OCI-LY3 (cell line): ENCODE data around the gene ATP2C2.
"Not testable (repeated sequence)": the region's sequence is repeated elsewhere in the genome, so short reads cannot be mapped to it uniquely, and the experiment has no call there.

Source experiments
- H2AFZ ChIP-seq: fragments of 200-600, 300-600 bp; shearing (Covaris generic); 2 replicates; pipeline ENCODE4 v1.6.0; 2014; ENCODE audit warnings: antibody characterized with exemption, low read depth, low read length
- H3K27ac ChIP-seq: fragments of 200-600, 300-600 bp; sonication (generic); 2 replicates; pipeline ENCODE4 v1.5.1; 2014; ENCODE audit warnings: mild to moderate bottlenecking, low read length, moderate library complexity, mixed read lengths
- H3K27me3 ChIP-seq: fragments of 200-600, 300-600 bp; sonication (generic); 2 replicates; pipeline ENCODE4 v1.6.1; 2014; ENCODE audit warnings: low read depth, low read length, mixed read lengths
- H3K36me3 ChIP-seq: fragments of 200-600, 300-600 bp; sonication (generic); replicated peaks from 2 replicates; pipeline ENCODE3; 2014; ENCODE audit warnings: low read depth, low read length, mixed read lengths
- H3K4me1 ChIP-seq: fragments of 300-600, 200-600 bp; sonication (generic); 2 replicates; pipeline ENCODE4 v1.6.1; 2014; ENCODE audit warnings: low read length, mixed read lengths
- H3K4me2 ChIP-seq: fragments of 200-600, 300-600 bp; sonication (generic); 2 replicates; pipeline ENCODE4 v1.6.1; 2014; ENCODE audit warnings: low read length, mixed read lengths
- H3K4me3 ChIP-seq: fragments of 300-600, 200-600 bp; sonication (generic); 2 replicates; pipeline ENCODE4 v1.5.1; 2014; ENCODE audit warnings: antibody characterized with exemption, mild to moderate bottlenecking, low read length, moderate library complexity
- H3K79me2 ChIP-seq: fragments of 300-600, 200-600 bp; shearing (Covaris generic); 2 replicates; pipeline ENCODE4 v1.6.1; 2014; ENCODE audit warnings: mild to moderate bottlenecking, low read length, mixed read lengths
- H3K9ac ChIP-seq: fragments of 300-600, 200-600 bp; shearing (Covaris generic); 2 replicates; pipeline ENCODE4 v1.6.0; 2014; ENCODE audit warnings: mild to moderate bottlenecking, low read length, moderate library complexity
- H3K9me3 ChIP-seq: fragments of 200-600, 300-600 bp; shearing (Covaris generic); 2 replicates; pipeline ENCODE4 v1.6.1; 2014; ENCODE audit warnings: low read length, mixed read lengths; ENCODE audit not compliant: insufficient read depth
- H4K20me1 ChIP-seq: fragments of 200-600, 300-600 bp; sonication (generic); 2 replicates; pipeline ENCODE4 v1.6.1; 2016; ENCODE audit warnings: low read length, mixed read lengths; ENCODE audit not compliant: insufficient read depth
- EZH2phosphoT487 ChIP-seq: fragments of 200-600 bp; shearing (Covaris generic); IDR thresholded peaks from 2 replicates; pipeline ENCODE4 v1.6.1; 2018; ENCODE audit warnings: antibody characterized with exemption, mixed run types, low read depth
- TF ChIP-seq, protein P1 (sequence below): fragments of 200-600, 300-600 bp; sonication (generic); IDR thresholded peaks from 2 replicates; pipeline ENCODE4 v1.5.1; 2014; ENCODE audit warnings: antibody characterized with exemption, low read length, low read depth

ATP2C2 gene

DNA sequence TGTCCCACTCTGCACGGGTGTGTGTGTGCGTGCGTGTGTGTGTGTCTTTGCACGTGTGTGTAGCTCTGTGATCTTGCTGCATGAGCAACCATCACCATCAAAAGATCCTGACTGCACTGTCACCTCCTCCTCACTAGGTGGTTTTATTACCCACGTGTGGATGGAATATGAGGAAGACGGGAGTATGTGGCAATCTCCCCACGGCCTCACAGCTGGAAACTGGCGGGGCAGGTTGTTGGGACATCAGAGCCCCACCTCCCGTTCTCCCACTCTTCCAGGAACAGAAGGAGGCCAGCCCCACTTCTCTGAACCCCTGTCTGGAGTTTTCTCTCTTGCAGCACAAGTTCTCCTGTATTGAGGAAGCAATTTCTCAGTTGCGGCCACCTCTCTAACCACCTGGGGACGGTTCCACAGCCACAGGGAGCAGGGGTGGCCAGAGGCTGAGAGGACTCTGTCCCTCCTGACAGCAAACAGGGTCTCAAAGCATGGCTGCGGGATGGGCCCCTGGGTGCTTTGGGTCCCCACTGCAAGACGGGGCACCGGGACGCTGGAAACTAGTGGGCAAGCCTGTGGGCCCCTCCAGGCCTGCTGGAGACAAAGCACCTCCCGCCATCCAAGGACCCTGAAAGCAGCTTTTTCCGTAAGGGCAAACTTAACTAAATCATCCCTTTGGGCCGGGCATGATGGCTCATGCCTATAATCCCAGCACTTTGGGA, 27.9 kb upstream of the ATP2C2 start:
- Histone ChIP-seq H3K36me3 (no peaks in the 10 kb centered on the region), H4K20me1 (no peaks in the 10 kb centered on the region), H3K4me2 (no peak overlapping the region), H3K9ac (no peak overlapping the region), H3K4me3 (no peak overlapping the region), H3K79me2 (no peaks in the 10 kb centered on the region), H3K4me1 (no peaks in the 10 kb centered on the region), H2AFZ (no peak overlapping the region), H3K27ac (no peak overlapping the region), H3K9me3 (no peaks in the 10 kb centered on the region), H3K27me3 (peaks cover 17% of the 10 kb centered on the region)
- no peak for TF ChIP-seq EZH2phosphoT487
- TF ChIP-seq, protein P1, sequence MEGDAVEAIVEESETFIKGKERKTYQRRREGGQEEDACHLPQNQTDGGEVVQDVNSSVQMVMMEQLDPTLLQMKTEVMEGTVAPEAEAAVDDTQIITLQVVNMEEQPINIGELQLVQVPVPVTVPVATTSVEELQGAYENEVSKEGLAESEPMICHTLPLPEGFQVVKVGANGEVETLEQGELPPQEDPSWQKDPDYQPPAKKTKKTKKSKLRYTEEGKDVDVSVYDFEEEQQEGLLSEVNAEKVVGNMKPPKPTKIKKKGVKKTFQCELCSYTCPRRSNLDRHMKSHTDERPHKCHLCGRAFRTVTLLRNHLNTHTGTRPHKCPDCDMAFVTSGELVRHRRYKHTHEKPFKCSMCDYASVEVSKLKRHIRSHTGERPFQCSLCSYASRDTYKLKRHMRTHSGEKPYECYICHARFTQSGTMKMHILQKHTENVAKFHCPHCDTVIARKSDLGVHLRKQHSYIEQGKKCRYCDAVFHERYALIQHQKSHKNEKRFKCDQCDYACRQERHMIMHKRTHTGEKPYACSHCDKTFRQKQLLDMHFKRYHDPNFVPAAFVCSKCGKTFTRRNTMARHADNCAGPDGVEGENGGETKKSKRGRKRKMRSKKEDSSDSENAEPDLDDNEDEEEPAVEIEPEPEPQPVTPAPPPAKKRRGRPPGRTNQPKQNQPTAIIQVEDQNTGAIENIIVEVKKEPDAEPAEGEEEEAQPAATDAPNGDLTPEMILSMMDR: no peak

- peaks cover 18% of the 10 kb centered on the region for H3K27me3 ChIP-seq
- no peak for TF ChIP-seq EZH2phosphoT487
- TF ChIP-seq, protein P1: no peak
- H2AFZ ChIP-seq: no peak overlapping the region
- no peaks in the 10 kb centered on the region for H3K9me3 ChIP-seq
- H3K27ac ChIP-seq: no peak overlapping the region
- no peaks in the 10 kb centered on the region for H3K4me1 ChIP-seq
- H3K9ac ChIP-seq: no peak overlapping the region
- H3K4me2 ChIP-seq: no peak overlapping the region
- H4K20me1 ChIP-seq: no peaks in the 10 kb centered on the region
- H3K79me2 ChIP-seq: no peaks in the 10 kb centered on the region
- H3K4me3 ChIP-seq: no peak overlapping the region
- no peaks in the 10 kb centered on the region for H3K36me3 ChIP-seq
Measured at GRCh38 chr16:84341528-84342295, 26.6 kb upstream of the ATP2C2 start.

- H3K79me2 ChIP-seq, H2AFZ ChIP-seq, H3K27ac ChIP-seq, H3K4me3 ChIP-seq, H4K20me1 ChIP-seq, H3K9ac ChIP-seq, H3K4me2 ChIP-seq, H3K4me1 ChIP-seq, H3K9me3 ChIP-seq, H3K36me3 ChIP-seq: not testable (repeated sequence)
- H3K27me3 ChIP-seq: peaks cover 21% of the 10 kb centered on the region
Measured at GRCh38 chr16:84343800-84344199, 24.5 kb upstream of the ATP2C2 start.

GRCh38 chr16:84344781-84345180, 23.6 kb upstream of the ATP2C2 start:
- no peak overlapping the region for H2AFZ ChIP-seq

More at GRCh38 chr16:84344781-84345180, 23.6 kb upstream of the ATP2C2 start:
- H3K27me3 ChIP-seq: peaks cover 18% of the 10 kb centered on the region
- H3K9ac ChIP-seq: no peak overlapping the region
- no peaks in the 10 kb centered on the region for H3K36me3 ChIP-seq
- H3K27ac ChIP-seq: no peak overlapping the region
- no peaks in the 10 kb centered on the region for H3K4me1 ChIP-seq
- no peaks in the 10 kb centered on the region for H3K9me3 ChIP-seq
- no peak overlapping the region for H3K4me2 ChIP-seq
- H3K4me3 ChIP-seq: no peak overlapping the region
- no peaks in the 10 kb centered on the region for H3K79me2 ChIP-seq
- H4K20me1 ChIP-seq: no peaks in the 10 kb centered on the region
- no peak for TF ChIP-seq EZH2phosphoT487
- TF ChIP-seq, protein P1: no peak
